ENCODE measurements around the gene WBP1. TPM values are rescaled to one million over a fixed set of nuclear protein-coding genes. Genes with fewer than 3 reads are reported as not detected.

Gene WBP1
- total RNA-seq, 1 experiment from 2014 or later: 37.9 TPM

DNA sequence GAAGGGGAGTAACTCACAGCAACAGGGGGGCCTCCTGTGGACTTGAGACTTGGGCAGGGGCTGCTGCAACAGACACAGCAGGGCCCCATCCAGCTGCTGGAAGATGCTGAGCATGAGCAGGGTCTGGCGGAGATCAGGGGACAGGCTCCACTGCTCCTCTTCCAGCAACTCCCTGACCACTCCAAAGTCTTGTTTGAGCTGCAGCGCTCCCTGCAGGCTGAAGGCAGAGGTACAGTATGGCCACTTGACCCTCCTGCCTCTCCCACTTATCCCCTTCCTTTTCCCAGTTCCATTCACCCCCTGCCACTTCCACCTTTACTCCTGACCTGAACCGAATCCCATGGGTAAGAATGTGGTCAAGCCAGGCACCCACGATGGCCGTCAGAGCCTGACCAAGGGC, 16.7 kb downstream of the WBP1 start:
- ChIA-PET POLR2A (ENCODE audit: low non-redundant PET) (interaction anchor here (0.6 kb wide), 1 partner anchor 17 kb away, joined by 4 read pairs; no protein-coding TSS in a partner anchor), CTCF (interaction anchor here (0.8 kb wide), 1 partner anchor 578 kb away, joined by 3 read pairs; no protein-coding TSS in a partner anchor)
- intact Hi-C loops (cut with micrococcal nuclease; ENCODE audit: unreplicated experiment): no loop called here
- no TSS peak for BruUV-seq (replicated peaks)
- Histone ChIP-seq H3K4me3 (ENCODE audit: low read depth, low read length, poor library complexity, severe bottlenecking) (no peak overlapping the region), H3K27ac (ENCODE audit: low read depth, low read length, poor library complexity, severe bottlenecking) (no peak overlapping the region), H3K9me3 (ENCODE audit: low read depth, low read length, poor library complexity, severe bottlenecking) (no peaks in the 10 kb centered on the region), H3K36me3 (ENCODE audit: insufficient read depth, low read length, poor library complexity, severe bottlenecking) (peaks cover 15% of the 10 kb centered on the region), H3K27me3 (replicated peaks; ENCODE audit: insufficient read depth, low read depth, low read length, poor library complexity) (no peaks in the 10 kb centered on the region), H3K4me1 (ENCODE audit: insufficient read depth, low read length, poor library complexity, severe bottlenecking) (peaks cover 7% of the 10 kb centered on the region)
- no peak for DNase-seq (ENCODE audit: low spot score)
- TF ChIP-seq, protein P1, sequence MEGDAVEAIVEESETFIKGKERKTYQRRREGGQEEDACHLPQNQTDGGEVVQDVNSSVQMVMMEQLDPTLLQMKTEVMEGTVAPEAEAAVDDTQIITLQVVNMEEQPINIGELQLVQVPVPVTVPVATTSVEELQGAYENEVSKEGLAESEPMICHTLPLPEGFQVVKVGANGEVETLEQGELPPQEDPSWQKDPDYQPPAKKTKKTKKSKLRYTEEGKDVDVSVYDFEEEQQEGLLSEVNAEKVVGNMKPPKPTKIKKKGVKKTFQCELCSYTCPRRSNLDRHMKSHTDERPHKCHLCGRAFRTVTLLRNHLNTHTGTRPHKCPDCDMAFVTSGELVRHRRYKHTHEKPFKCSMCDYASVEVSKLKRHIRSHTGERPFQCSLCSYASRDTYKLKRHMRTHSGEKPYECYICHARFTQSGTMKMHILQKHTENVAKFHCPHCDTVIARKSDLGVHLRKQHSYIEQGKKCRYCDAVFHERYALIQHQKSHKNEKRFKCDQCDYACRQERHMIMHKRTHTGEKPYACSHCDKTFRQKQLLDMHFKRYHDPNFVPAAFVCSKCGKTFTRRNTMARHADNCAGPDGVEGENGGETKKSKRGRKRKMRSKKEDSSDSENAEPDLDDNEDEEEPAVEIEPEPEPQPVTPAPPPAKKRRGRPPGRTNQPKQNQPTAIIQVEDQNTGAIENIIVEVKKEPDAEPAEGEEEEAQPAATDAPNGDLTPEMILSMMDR (conservative IDR thresholded peaks at IDR 0.05; ENCODE audit: low read depth, low read length): peak; percentile 40
- TF ChIP-seq EZH2 (IDR thresholded peaks at IDR 0.05; ENCODE audit: borderline replicate concordance, low read depth, low read length, poor library complexity, severe bottlenecking): no peak

DNA sequence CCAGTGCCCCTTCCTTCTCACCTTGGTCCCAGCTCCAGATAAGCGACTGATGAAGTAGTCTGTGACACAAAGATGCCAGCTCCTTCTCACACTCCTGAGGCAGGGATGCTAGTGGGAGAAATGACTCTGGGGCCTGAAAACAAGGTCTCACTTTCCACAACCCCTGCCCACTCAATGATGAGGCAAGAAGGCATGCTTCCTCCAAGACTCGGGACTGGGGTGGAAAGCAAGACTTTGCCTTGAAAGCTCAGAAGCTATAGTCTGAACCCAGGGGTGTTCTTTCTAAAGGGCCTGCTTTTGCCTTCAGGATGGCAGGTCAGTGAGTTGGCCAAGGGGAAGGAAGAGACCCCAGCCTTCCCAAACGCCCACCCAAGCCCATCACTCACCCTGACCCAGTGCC, 23.2 kb downstream of the WBP1 start:
- ChIA-PET POLR2A (ENCODE audit: low non-redundant PET) (no interaction called here), CTCF (no interaction called here)
- H3K4me3 ChIP-seq (ENCODE audit: low read depth, low read length, poor library complexity, severe bottlenecking): peak overlapping the region; percentile 84
- BruUV-seq (replicated peaks): no TSS peak
- no peak overlapping the region for H3K27ac ChIP-seq (ENCODE audit: low read depth, low read length, poor library complexity, severe bottlenecking)
- no peak for DNase-seq (ENCODE audit: low spot score)
- H3K4me1 ChIP-seq (ENCODE audit: insufficient read depth, low read length, poor library complexity, severe bottlenecking): peaks cover 18% of the 10 kb centered on the region
- intact Hi-C loops (cut with micrococcal nuclease; ENCODE audit: unreplicated experiment): no loop called here
- peaks cover 15% of the 10 kb centered on the region for H3K36me3 ChIP-seq (ENCODE audit: insufficient read depth, low read length, poor library complexity, severe bottlenecking)
- no peak for TF ChIP-seq EZH2 (IDR thresholded peaks at IDR 0.05; ENCODE audit: borderline replicate concordance, low read depth, low read length, poor library complexity, severe bottlenecking)
- TF ChIP-seq, protein P1 (conservative IDR thresholded peaks at IDR 0.05; ENCODE audit: low read depth, low read length): no peak
- H3K9me3 ChIP-seq (ENCODE audit: low read depth, low read length, poor library complexity, severe bottlenecking): no peaks in the 10 kb centered on the region
- no peaks in the 10 kb centered on the region for H3K27me3 ChIP-seq (replicated peaks; ENCODE audit: insufficient read depth, low read depth, low read length, poor library complexity)

DNA sequence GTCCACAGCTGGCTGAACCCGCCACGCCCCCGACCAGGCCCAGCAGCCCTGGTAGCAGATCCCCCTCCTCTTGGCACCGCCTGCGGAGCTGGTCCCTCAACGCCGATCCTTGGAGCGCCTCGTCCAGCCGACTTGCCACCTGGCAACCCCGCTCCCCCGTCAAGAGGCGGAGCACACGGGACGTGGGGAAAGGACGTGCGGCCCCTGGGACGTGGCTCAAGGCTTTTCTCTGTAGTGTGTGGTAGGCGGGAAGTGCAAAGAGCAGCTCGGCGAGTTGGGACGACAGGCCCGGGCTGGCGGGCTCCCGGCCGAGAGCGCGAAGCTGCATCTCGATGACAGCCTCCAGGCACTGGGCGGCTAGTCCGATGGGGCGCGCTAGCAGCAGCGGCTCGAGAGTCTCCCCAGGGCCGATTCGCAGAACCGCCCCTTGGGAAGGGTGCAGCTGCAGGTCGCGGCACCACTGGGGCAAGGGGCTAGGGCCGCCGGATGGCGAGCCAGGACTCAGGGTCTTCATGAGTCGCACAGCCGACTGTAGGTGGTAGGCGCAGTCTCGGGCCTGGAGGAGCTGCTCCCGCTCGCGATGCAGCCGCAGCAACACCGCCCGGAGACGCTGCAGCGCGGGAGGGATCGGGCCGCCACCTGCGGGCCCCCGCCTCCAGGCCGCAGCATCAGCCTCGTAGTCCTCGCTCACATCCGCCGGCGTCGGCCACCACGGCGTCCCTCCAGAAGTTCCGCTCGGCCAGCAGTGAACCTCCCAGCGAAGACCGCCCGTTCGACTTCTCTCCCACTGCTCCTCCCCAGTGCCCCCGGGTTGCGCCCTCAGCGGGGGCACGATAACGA, 23.9 kb downstream of the WBP1 start:
- DNase-seq (ENCODE audit: low spot score): no peak
- POLR2A ChIA-PET (ENCODE audit: low non-redundant PET): interaction anchor here (1.0 kb wide), 1 partner anchor 25 kb away, joined by 4 read pairs; no protein-coding TSS in a partner anchor

More for the DNA sequence above, 23.9 kb downstream of the WBP1 start:
- peaks cover 15% of the 10 kb centered on the region for H3K36me3 ChIP-seq (ENCODE audit: insufficient read depth, low read length, poor library complexity, severe bottlenecking)
- intact Hi-C loops (cut with micrococcal nuclease; ENCODE audit: unreplicated experiment): loop anchor here (2.0 kb wide), 1 partner anchor 47 kb away; the partner anchor contains the start of genes AUP1 and HTRA2
- H3K4me3 ChIP-seq (ENCODE audit: low read depth, low read length, poor library complexity, severe bottlenecking): peak overlapping the region; percentile 84
- H3K4me1 ChIP-seq (ENCODE audit: insufficient read depth, low read length, poor library complexity, severe bottlenecking): peaks cover 18% of the 10 kb centered on the region
- CTCF ChIA-PET: interaction anchor here (0.8 to 1.2 kb wide), 4 partner anchors 10 to 50 kb away, joined by 4 to 5 read pairs (median 5); partner anchors contain the start of genes INO80B and MRPL53
- no peaks in the 10 kb centered on the region for H3K9me3 ChIP-seq (ENCODE audit: low read depth, low read length, poor library complexity, severe bottlenecking)
- TF ChIP-seq, protein P1 (conservative IDR thresholded peaks at IDR 0.05; ENCODE audit: low read depth, low read length): no peak
- no peak for TF ChIP-seq EZH2 (IDR thresholded peaks at IDR 0.05; ENCODE audit: borderline replicate concordance, low read depth, low read length, poor library complexity, severe bottlenecking)
- no peaks in the 10 kb centered on the region for H3K27me3 ChIP-seq (replicated peaks; ENCODE audit: insufficient read depth, low read depth, low read length, poor library complexity)
- H3K27ac ChIP-seq (ENCODE audit: low read depth, low read length, poor library complexity, severe bottlenecking): peak overlapping the region; percentile 84
- TSS peak; percentile 37 for BruUV-seq (replicated peaks)

Data from A673 (cell line).